HCT116 (cell line): ENCODE data around the gene TOM1. TPM values are rescaled to one million over a fixed set of nuclear protein-coding genes. Genes with fewer than 3 reads are reported as not detected.

ENCODE experiments used
- ATAC-seq: fragments of 200-7000 bp; cut with Tn5 transposase; 2 replicates; pipeline ENCODE4 v1.9.1; 2020; ENCODE audit warnings: mild to moderate bottlenecking, moderate library complexity
- BruUV-seq: library from RNA; stranded (reverse); fragments of 400-500 nt; replicated peaks from 2 replicates; lab custom pipeline; 2021; lab: Mats Ljungman, UMichigan
- CTCF ChIA-PET: fragments of 300-600 bp; sonication (Branson Sonifier 250); formaldehyde crosslinking; loops from one replicate; lab custom pipeline; 2021; ENCODE audit warnings: antibody characterized with exemption; lab: Charles Lee
- POLR2A ChIA-PET: fragments of 300-600, 350-600 bp; sonication (Branson Sonifier 250); formaldehyde crosslinking; loops from one replicate; lab custom pipeline; 2021; ENCODE audit warnings: antibody characterized with exemption; lab: Charles Lee
- RAD21 ChIA-PET, 2 experiments: fragments of 300-600 bp; sonication (Branson Sonifier 250); formaldehyde crosslinking; loops; one replicate each; lab custom pipeline; 2023; ENCODE audit warnings: low total read pairs in 2 of 2; ENCODE audit not compliant: uncharacterized antibody in 2 of 2, unreplicated experiment in 2 of 2, low non-redundant PET in 1 of 2; lab: Charles Lee
- DNase-seq: peaks from one replicate; pipeline ENCODE4 v3.0.0-alpha.2; 2010; ENCODE audit warnings: low read depth, low spot score
- H2AFZ ChIP-seq: fragments of 200-600 bp; shearing (Covaris generic), sonication (generic); 2 replicates; pipeline ENCODE4 v1.6.1; 2017; ENCODE audit warnings: low read depth, mixed run types, mixed read lengths, antibody characterized with exemption, low read length; ENCODE audit not compliant: poor library complexity, severe bottlenecking
- H3K27ac ChIP-seq: 2 replicates; pipeline ENCODE4 v1.5.1; 2012; ENCODE audit warnings: low read depth, low read length
- H3K27me3 ChIP-seq: fragments of 200-600 bp; sonication (generic); 2 replicates; pipeline ENCODE4 v1.6.1; 2016; ENCODE audit warnings: mixed run types, low read length, mixed read lengths; ENCODE audit not compliant: insufficient read depth
- H3K36me3 ChIP-seq, 2 experiments: fragments of 200-500 bp in 1 of 2; fragments of 200-600 bp in 1 of 2; sonication (Bioruptor generic) in 1 of 2; sonication (generic) in 1 of 2; 2 replicates each; pipeline versions ENCODE4 v1.5.1 to v1.6.1; 2014 to 2016; ENCODE audit warnings: low read length in 2 of 2, inconsistent platforms in 1 of 2, mixed read lengths in 1 of 2, mixed run types in 1 of 2; ENCODE audit not compliant: insufficient read depth in 2 of 2, control insufficient read depth in 1 of 2
- H3K4me1 ChIP-seq, 2 experiments: fragments of 200-600 bp in 1 of 2; sonication (generic) in 1 of 2; 2 replicates each; pipeline versions ENCODE4 v1.5.1 to v1.6.1; 2012 to 2017; ENCODE audit warnings: low read length in 2 of 2, inconsistent platforms in 1 of 2, mild to moderate bottlenecking in 1 of 2, mixed read lengths in 1 of 2, mixed run types in 1 of 2, moderate library complexity in 1 of 2; ENCODE audit not compliant: insufficient read depth in 2 of 2, control insufficient read depth in 1 of 2
- H3K4me2 ChIP-seq: fragments of 200-600 bp; sonication (generic); 2 replicates; pipeline ENCODE4 v1.6.1; 2017; ENCODE audit warnings: mixed run types, low read length, mixed read lengths
- H3K4me3 ChIP-seq, 2 experiments: fragments of 200-600 bp in 1 of 2; sonication (generic) in 1 of 2; replicated peaks in 1 of 2; 2 replicates each; pipeline ENCODE4 v1.5.1; 2011 to 2016; ENCODE audit warnings: low read length in 2 of 2, control low read depth in 1 of 2, low read depth in 1 of 2, mild to moderate bottlenecking in 1 of 2, mixed read lengths in 1 of 2, mixed run types in 1 of 2
- H3K79me2 ChIP-seq: fragments of 200-600 bp; sonication (generic); 2 replicates; pipeline ENCODE4 v1.6.1; 2017; ENCODE audit warnings: mild to moderate bottlenecking, mixed run types, low read length, moderate library complexity, mixed read lengths; ENCODE audit not compliant: insufficient read depth
- H3K9ac ChIP-seq: fragments of 200-600 bp; sonication (generic); 2 replicates; pipeline ENCODE4 v1.6.1; 2016; ENCODE audit warnings: low read length, mixed read lengths
- H3K9me2 ChIP-seq: fragments of 200-600 bp; sonication (generic), shearing (Covaris generic); 2 replicates; pipeline ENCODE4 v1.6.1; 2017; ENCODE audit warnings: mixed run types, mild to moderate bottlenecking, moderate library complexity; ENCODE audit not compliant: insufficient read depth
- H3K9me3 ChIP-seq, 2 experiments: fragments of 200-500 bp in 1 of 2; fragments of 200-600 bp in 1 of 2; sonication (Bioruptor generic) in 1 of 2; sonication (generic) in 1 of 2; 2 replicates each; pipeline ENCODE4 v1.6.1; 2014 to 2017; ENCODE audit warnings: low read length in 2 of 2, mixed read lengths in 2 of 2, inconsistent platforms in 1 of 2, low read depth in 1 of 2, mild to moderate bottlenecking in 1 of 2, mixed run types in 1 of 2, moderate library complexity in 1 of 2; ENCODE audit not compliant: control insufficient read depth in 1 of 2, insufficient read depth in 1 of 2
- H4K20me1 ChIP-seq: fragments of 200-600 bp; sonication (generic), shearing (Covaris generic); 2 replicates; pipeline ENCODE4 v1.6.1; 2017; ENCODE audit warnings: mixed run types, mild to moderate bottlenecking, moderate library complexity; ENCODE audit not compliant: insufficient read depth
- ELF1 ChIP-seq: IDR thresholded peaks from 2 replicates; pipeline ENCODE4 v1.6.1; 2012; ENCODE audit warnings: low read depth, borderline replicate concordance
- EZH2 ChIP-seq: fragments of 200-600 bp; sonication (generic); IDR thresholded peaks from 2 replicates; pipeline ENCODE4 v1.6.1; 2017; ENCODE audit warnings: antibody characterized with exemption, mixed run types
- EZH2phosphoT487 ChIP-seq: fragments of 200-600 bp; IDR thresholded peaks from 2 replicates; pipeline ENCODE4 v1.6.1; 2018; ENCODE audit warnings: antibody characterized with exemption, borderline replicate concordance
- FOSL1 ChIP-seq: IDR thresholded peaks from 2 replicates; pipeline ENCODE4 v1.6.1; 2012; ENCODE audit warnings: low read depth
- POLR2A ChIP-seq: IDR thresholded peaks from 2 replicates; pipeline ENCODE4 v1.7.0; 2011; ENCODE audit warnings: borderline replicate concordance; ENCODE audit not compliant: insufficient read depth, insufficient read length; ENCODE audit errors: extremely low read depth
- SIN3A ChIP-seq: IDR thresholded peaks from 2 replicates; pipeline ENCODE4 v1.6.1; 2012; ENCODE audit warnings: low read depth
- SP1 ChIP-seq: IDR thresholded peaks from 2 replicates; pipeline ENCODE4 v1.6.1; 2012; ENCODE audit warnings: low read depth
- ZBTB33 ChIP-seq: IDR thresholded peaks from 2 replicates; pipeline ENCODE4 v1.6.1; 2011; ENCODE audit warnings: mild to moderate bottlenecking, low read length, moderate library complexity; ENCODE audit not compliant: insufficient replicate concordance; ENCODE audit errors: extremely low read depth
- ZNF274 ChIP-seq: fragments of 200-500 bp; sonication (Bioruptor generic); IDR thresholded peaks from 2 replicates; pipeline ENCODE4 v1.6.1; 2014; ENCODE audit warnings: mild to moderate bottlenecking, low read depth, low read length, inconsistent platforms
- intact Hi-C: fragments of 100-400 bp; cut with micrococcal nuclease; formaldehyde crosslinking; loops from 2 replicates; pipeline ENCODE4 v1.10.0; 2022
- total RNA-seq: library from RNA; stranded (reverse); gene quantifications from one replicate; pipeline ENCODE4 v1.2.1, GENCODE V29; 2021; ENCODE audit not compliant: unreplicated experiment

Gene TOM1
- total RNA-seq, 1 experiment from 2014 or later = 18.0 TPM

GRCh38 chr22:35392357-35392756 lies 92.7 kb downstream of the TOM1 start:
- no peak overlapping the region for H3K4me2 ChIP-seq
- no peak overlapping the region for H3K9ac ChIP-seq
- peaks cover 0 to 2% of the 10 kb centered on the region in 2 experiments; a peak in 1 of 4 replicates for H3K4me1 ChIP-seq
- no peak for ATAC-seq
- H3K36me3 ChIP-seq = peaks cover 5 to 25% of the 10 kb centered on the region in 2 experiments
- no peak overlapping the region for H2AFZ ChIP-seq
- no peak for DNase-seq
- TF ChIP-seq SP1 (no peak), SIN3A (no peak), EZH2 (no peak), ELF1 (no peak), EZH2phosphoT487 (no peak), FOSL1 (no peak), ZNF274 (no peak), ZBTB33 (no peak), POLR2A (no peak)
- H3K4me3 ChIP-seq = no peak overlapping the region
- ChIA-PET POLR2A (interaction anchor here (0.5 kb wide), 1 partner anchor 143 kb away, joined by 3 read pairs; no protein-coding TSS in a partner anchor), CTCF (no interaction called here), RAD21 (no interaction called here)
- H3K27me3 ChIP-seq = no peaks in the 10 kb centered on the region
- H3K9me3 ChIP-seq = no peaks in the 10 kb centered on the region
- H3K9me2 ChIP-seq = no peaks in the 10 kb centered on the region
- intact Hi-C loops = no loop called here
- BruUV-seq = TSS peak; percentile 37
- H4K20me1 ChIP-seq = no peaks in the 10 kb centered on the region
- H3K79me2 ChIP-seq = no peaks in the 10 kb centered on the region
- H3K27ac ChIP-seq = no peak overlapping the region
